Smooth muscle cell (in vitro differentiated cells): ENCODE measurements around the gene GRIA3. TPM values are rescaled to one million over a fixed set of nuclear protein-coding genes. Genes with fewer than 3 reads are reported as not detected.
A peak's percentile ranks its signal among the peaks of the same experiment; 100 is the strongest.

Source experiments
- DNase-seq: peaks from one replicate; lab custom pipeline; 2025; ENCODE audit not compliant: unreplicated experiment; lab: John Stamatoyannopoulos, UW
- H2AFZ ChIP-seq: fragments of 200-600 bp; sonication (generic); 2 replicates; pipeline ENCODE4 v1.6.0; 2016; ENCODE audit warnings: antibody characterized with exemption, low read depth, mild to moderate bottlenecking
- H3F3A ChIP-seq: fragments of 200-600 bp; sonication (generic); 2 replicates; pipeline ENCODE4 v1.6.0; 2017; ENCODE audit warnings: antibody characterized with exemption, low read depth
- H3K27ac ChIP-seq: fragments of 200-600 bp; sonication (generic); 2 replicates; pipeline ENCODE4 v1.5.1; 2016; ENCODE audit warnings: low read depth, mild to moderate bottlenecking
- H3K27me3 ChIP-seq: fragments of 200-600 bp; sonication (generic); 2 replicates; pipeline ENCODE4 v1.6.1; 2016; ENCODE audit warnings: low read depth, mild to moderate bottlenecking
- H3K36me3 ChIP-seq: fragments of 200-600 bp; sonication (generic); 2 replicates; pipeline ENCODE4 v1.5.1; 2016; ENCODE audit warnings: low read depth
- H3K4me1 ChIP-seq: fragments of 200-600 bp; sonication (generic); 2 replicates; pipeline ENCODE4 v1.5.1; 2016; ENCODE audit warnings: low read depth
- H3K4me2 ChIP-seq: fragments of 200-600 bp; sonication (generic); 2 replicates; pipeline ENCODE4 v1.6.0; 2016; ENCODE audit warnings: mild to moderate bottlenecking
- H3K4me3 ChIP-seq: fragments of 200-600 bp; sonication (generic); 2 replicates; pipeline ENCODE4 v1.5.1; 2016; ENCODE audit warnings: mild to moderate bottlenecking
- H3K79me2 ChIP-seq: fragments of 200-600 bp; sonication (generic); 2 replicates; pipeline ENCODE4 v1.6.0; 2016; ENCODE audit warnings: low read depth, mild to moderate bottlenecking
- H3K9ac ChIP-seq: fragments of 200-600 bp; sonication (generic); 2 replicates; pipeline ENCODE4 v1.6.0; 2016; ENCODE audit warnings: low read depth
- H3K9me3 ChIP-seq: fragments of 200-600 bp; sonication (generic); replicated peaks from 2 replicates; pipeline ENCODE4 v1.5.1; 2016; ENCODE audit warnings: low read depth
- H4K20me1 ChIP-seq: fragments of 200-600 bp; sonication (generic); 2 replicates; pipeline ENCODE4 v1.6.0; 2016; ENCODE audit warnings: low read depth
- WGBS: methylation state at CpG from one replicate; pipeline ENCODE4 v1.1.7; 2016; ENCODE audit warnings: low lambda C conversion rate; 5-methylcytosine and 5-hydroxymethylcytosine counted together
- polyA plus RNA-seq: library from polyadenylated mRNA; unstranded; fragments of >200 nt; fragmentation: Nextera tagmentation; extraction: Ambion mirVana; gene quantifications from 2 replicates; pipeline ENCODE4 v1.2.1, GENCODE V29; 2016
- total RNA-seq: library from RNA; depleted of rRNA; stranded (reverse); fragments of >200 nt; gene quantifications from 2 replicates; pipeline ENCODE4 v1.2.3, GENCODE V29; 2014
- TF ChIP-seq, protein P1 (sequence below): fragments of 200-600 bp; sonication (generic); IDR thresholded peaks from 2 replicates; pipeline ENCODE4 v1.5.1; 2017; ENCODE audit warnings: borderline replicate concordance, mild to moderate bottlenecking, antibody characterized with exemption; ENCODE audit not compliant: insufficient read depth, poor library complexity, severe bottlenecking

GRIA3 gene
- total and polyA plus RNA-seq, 2 experiments from 2014 or later, result 7.2 to 12.7 TPM

DNA sequence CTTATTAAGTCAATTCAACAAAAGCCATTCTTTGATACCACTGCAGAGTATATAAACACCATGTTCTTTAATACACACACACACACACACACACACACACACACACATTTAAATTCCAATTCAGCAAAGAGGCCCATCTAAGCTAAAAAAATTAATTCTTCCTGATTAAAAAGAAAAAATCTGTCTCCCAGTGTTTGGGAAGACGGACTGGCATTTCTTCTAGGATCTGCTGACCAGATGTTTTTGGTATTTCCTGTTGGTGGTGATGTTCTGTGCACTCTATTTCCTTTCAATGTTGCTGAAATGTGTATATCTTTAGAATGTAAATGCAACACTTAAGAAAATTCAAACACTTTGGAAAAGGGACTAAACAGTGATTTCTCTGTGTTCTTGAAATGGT is 304.9 kb downstream of the GRIA3 start:
- Histone ChIP-seq H3K36me3 (no peaks in the 10 kb centered on the region), H3F3A (no peaks in the 10 kb centered on the region), H3K27me3 (no peaks in the 10 kb centered on the region), H3K4me3 (no peak overlapping the region), H3K9ac (no peak overlapping the region), H3K4me1 (no peaks in the 10 kb centered on the region), H4K20me1 (no peaks in the 10 kb centered on the region), H3K9me3 (no peaks in the 10 kb centered on the region), H3K79me2 (no peaks in the 10 kb centered on the region), H2AFZ (no peak overlapping the region), H3K27ac (peak overlapping the region; percentile 2), H3K4me2 (no peak overlapping the region)
- no peak for DNase-seq
- 20% methylated on average over 1 of the region's 1 CpG for WGBS
- TF ChIP-seq, protein P1, sequence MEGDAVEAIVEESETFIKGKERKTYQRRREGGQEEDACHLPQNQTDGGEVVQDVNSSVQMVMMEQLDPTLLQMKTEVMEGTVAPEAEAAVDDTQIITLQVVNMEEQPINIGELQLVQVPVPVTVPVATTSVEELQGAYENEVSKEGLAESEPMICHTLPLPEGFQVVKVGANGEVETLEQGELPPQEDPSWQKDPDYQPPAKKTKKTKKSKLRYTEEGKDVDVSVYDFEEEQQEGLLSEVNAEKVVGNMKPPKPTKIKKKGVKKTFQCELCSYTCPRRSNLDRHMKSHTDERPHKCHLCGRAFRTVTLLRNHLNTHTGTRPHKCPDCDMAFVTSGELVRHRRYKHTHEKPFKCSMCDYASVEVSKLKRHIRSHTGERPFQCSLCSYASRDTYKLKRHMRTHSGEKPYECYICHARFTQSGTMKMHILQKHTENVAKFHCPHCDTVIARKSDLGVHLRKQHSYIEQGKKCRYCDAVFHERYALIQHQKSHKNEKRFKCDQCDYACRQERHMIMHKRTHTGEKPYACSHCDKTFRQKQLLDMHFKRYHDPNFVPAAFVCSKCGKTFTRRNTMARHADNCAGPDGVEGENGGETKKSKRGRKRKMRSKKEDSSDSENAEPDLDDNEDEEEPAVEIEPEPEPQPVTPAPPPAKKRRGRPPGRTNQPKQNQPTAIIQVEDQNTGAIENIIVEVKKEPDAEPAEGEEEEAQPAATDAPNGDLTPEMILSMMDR, result no peak

DNA sequence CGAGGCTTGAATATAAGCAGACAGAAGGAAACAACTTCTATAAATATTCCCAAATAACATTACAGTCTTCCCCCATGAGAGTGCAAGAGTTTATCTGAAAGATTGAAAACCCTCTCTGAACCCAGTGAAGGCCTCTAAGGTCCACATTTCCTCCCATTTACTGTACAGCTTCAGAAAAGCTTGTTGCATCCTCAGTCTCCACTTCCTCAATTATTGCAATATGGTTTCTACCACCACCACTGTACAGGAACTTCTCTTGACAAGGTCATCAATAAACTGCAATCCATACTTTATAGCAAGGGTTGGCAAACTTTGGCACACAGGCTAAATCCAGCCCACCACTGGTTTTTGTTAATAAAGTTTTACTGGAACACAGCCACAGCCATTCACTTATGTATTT is 309.8 kb downstream of the GRIA3 start:
- no peaks in the 10 kb centered on the region for H4K20me1 ChIP-seq
- H2AFZ ChIP-seq, result no peak overlapping the region
- H3F3A ChIP-seq, result no peaks in the 10 kb centered on the region
- H3K36me3 ChIP-seq, result no peaks in the 10 kb centered on the region
- H3K27ac ChIP-seq, result no peak overlapping the region
- no peaks in the 10 kb centered on the region for H3K9me3 ChIP-seq
- TF ChIP-seq, protein P1, result no peak
- no peak overlapping the region for H3K4me3 ChIP-seq
- H3K27me3 ChIP-seq, result no peaks in the 10 kb centered on the region
- 59% methylated on average over 1 of the region's 1 CpG for WGBS
- H3K79me2 ChIP-seq, result no peaks in the 10 kb centered on the region
- no peak overlapping the region for H3K4me2 ChIP-seq
- H3K4me1 ChIP-seq, result no peaks in the 10 kb centered on the region
- no peak for DNase-seq
- no peak overlapping the region for H3K9ac ChIP-seq

DNA sequence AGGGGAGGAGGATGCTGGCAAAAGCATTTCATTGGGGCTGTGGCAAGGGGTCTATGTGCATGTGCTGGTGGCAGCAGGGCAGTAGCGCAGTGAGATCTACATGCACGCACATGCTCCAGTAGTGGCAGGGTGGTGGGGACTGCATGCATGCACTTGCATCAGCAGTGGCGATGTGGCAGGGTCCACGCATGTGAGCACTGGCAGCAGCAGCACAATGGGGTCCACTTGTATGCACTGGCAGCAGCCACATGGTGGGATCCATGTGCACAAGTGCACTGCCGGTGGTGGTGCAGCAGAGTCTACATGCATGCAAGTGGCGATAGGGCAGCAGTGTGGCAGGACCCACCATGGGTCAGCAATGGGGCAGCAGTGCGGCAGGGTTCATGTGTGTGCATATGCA is 315.7 kb downstream of the GRIA3 start:
- TF ChIP-seq, protein P1, result no peak
- no peak for DNase-seq
- H3K79me2 ChIP-seq, result no peaks in the 10 kb centered on the region
- H3K27me3 ChIP-seq, result no peaks in the 10 kb centered on the region
- no peak overlapping the region for H3K9ac ChIP-seq
- H2AFZ ChIP-seq, result no peak overlapping the region
- no peaks in the 10 kb centered on the region for H4K20me1 ChIP-seq
- H3K4me1 ChIP-seq, result no peaks in the 10 kb centered on the region
- H3F3A ChIP-seq, result no peaks in the 10 kb centered on the region
- H3K27ac ChIP-seq, result no peak overlapping the region
- no peaks in the 10 kb centered on the region for H3K36me3 ChIP-seq
- WGBS, result 82% methylated on average over 7 of the region's 7 CpGs
- no peaks in the 10 kb centered on the region for H3K9me3 ChIP-seq
- no peak overlapping the region for H3K4me2 ChIP-seq
- H3K4me3 ChIP-seq, result no peak overlapping the region

DNA sequence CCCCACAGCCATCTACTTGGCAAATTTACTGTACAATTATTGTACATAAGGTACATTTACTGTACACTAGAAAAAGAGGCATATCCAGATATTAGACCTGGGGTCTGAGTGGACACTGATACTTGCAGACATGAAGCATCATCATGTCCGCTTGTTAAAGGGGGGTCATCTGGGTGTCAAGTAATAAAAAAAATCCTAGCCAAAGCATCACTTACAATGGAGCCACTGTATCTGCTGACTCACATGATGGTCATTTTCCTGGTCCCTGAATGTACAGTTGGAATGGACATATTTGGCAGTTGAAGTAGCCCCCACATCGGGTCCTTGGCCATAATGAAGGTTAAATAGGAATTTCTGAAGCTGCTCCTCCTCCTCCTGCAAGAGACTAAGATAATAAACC is 320.0 kb downstream of the GRIA3 start:
- Histone ChIP-seq H3K36me3 (no peaks in the 10 kb centered on the region), H3K4me2 (no peak overlapping the region), H3F3A (no peaks in the 10 kb centered on the region), H3K9ac (no peak overlapping the region), H3K4me1 (no peaks in the 10 kb centered on the region), H3K27ac (no peak overlapping the region), H3K9me3 (no peaks in the 10 kb centered on the region), H3K4me3 (no peak overlapping the region), H2AFZ (no peak overlapping the region), H3K79me2 (no peaks in the 10 kb centered on the region), H4K20me1 (no peaks in the 10 kb centered on the region), H3K27me3 (no peaks in the 10 kb centered on the region)
- 67% methylated on average over 2 of the region's 2 CpGs for WGBS
- TF ChIP-seq, protein P1, result no peak
- DNase-seq, result no peak
